Keratinocyte (primary cell): ENCODE results near the gene CRABP2. TPM values are rescaled to one million over a fixed set of nuclear protein-coding genes. Genes with fewer than 3 reads are reported as not detected.

Source experiments
- DNase-seq: peaks from one replicate; pipeline ENCODE4 v3.0.0-alpha.2; 2011; ENCODE audit warnings: low read depth, missing footprints, low spot score
- FAIRE-seq: peaks from 2 replicates; lab custom pipeline; 2011; peaks lifted over from hg19 to GRCh38; lab: Jason Lieb, UNC
- H2AFZ ChIP-seq: 2 replicates; pipeline ENCODE4 v1.6.0; 2012; ENCODE audit warnings: low read length, control low read depth, inconsistent platforms; ENCODE audit not compliant: control insufficient read depth
- H3K27ac ChIP-seq: 2 replicates; pipeline ENCODE4 v1.5.1; 2011; ENCODE audit warnings: low read length; ENCODE audit not compliant: control insufficient read depth, insufficient read depth
- H3K27me3 ChIP-seq: 3 replicates; pipeline ENCODE4 v1.6.0; 2011; ENCODE audit warnings: low read length; ENCODE audit not compliant: control insufficient read depth, insufficient read depth; ENCODE audit errors: extremely low read depth
- H3K36me3 ChIP-seq, 2 experiments: 2 replicates in 1 of 2; 3 replicates in 1 of 2; pipeline ENCODE4 v1.5.1; 2011; ENCODE audit warnings: low read length in 2 of 2, mild to moderate bottlenecking in 1 of 2; ENCODE audit not compliant: control insufficient read depth in 2 of 2, insufficient read depth in 2 of 2; ENCODE audit errors: extremely low read depth in 1 of 2
- H3K4me1 ChIP-seq: 3 replicates; pipeline ENCODE4 v1.5.1; 2011; ENCODE audit warnings: low read length; ENCODE audit not compliant: control insufficient read depth, insufficient read depth; ENCODE audit errors: extremely low read depth
- H3K4me2 ChIP-seq: 3 replicates; pipeline ENCODE4 v1.6.0; 2011; ENCODE audit warnings: low read depth, low read length; ENCODE audit not compliant: control insufficient read depth, insufficient read depth; ENCODE audit errors: extremely low read depth
- H3K4me3 ChIP-seq, 3 experiments: fragments of 200-600 bp in 1 of 3; sonication (generic) in 1 of 3; 2 replicates in 2 of 3; 3 replicates in 1 of 3; pipeline ENCODE4 v1.5.1; 2011 to 2016; ENCODE audit warnings: low read length in 3 of 3, mild to moderate bottlenecking in 3 of 3, control low read depth in 2 of 3, inconsistent platforms in 1 of 3, low read depth in 1 of 3, mixed read lengths in 1 of 3, mixed run types in 1 of 3, moderate library complexity in 1 of 3; ENCODE audit not compliant: control insufficient read depth in 2 of 3, insufficient read depth in 2 of 3; ENCODE audit errors: extremely low read depth in 1 of 3
- H3K79me2 ChIP-seq: 2 replicates; pipeline ENCODE4 v1.6.0; 2012; ENCODE audit warnings: low read length; ENCODE audit not compliant: control insufficient read depth, insufficient read depth
- H3K9ac ChIP-seq: 3 replicates; pipeline ENCODE4 v1.6.0; 2011; ENCODE audit warnings: low read length; ENCODE audit not compliant: control insufficient read depth, insufficient read depth; ENCODE audit errors: extremely low read depth
- H3K9me1 ChIP-seq: 3 replicates; pipeline ENCODE4 v1.6.0; 2011; ENCODE audit warnings: low read length; ENCODE audit not compliant: control insufficient read depth, insufficient read depth; ENCODE audit errors: extremely low read depth
- H3K9me3 ChIP-seq: 2 replicates; pipeline ENCODE4 v1.5.1; 2012; ENCODE audit warnings: low read depth, low read length; ENCODE audit not compliant: control insufficient read depth
- H4K20me1 ChIP-seq: 3 replicates; pipeline ENCODE4 v1.6.0; 2011; ENCODE audit warnings: low read length; ENCODE audit not compliant: control insufficient read depth, insufficient read depth; ENCODE audit errors: extremely low read depth
- EZH2 ChIP-seq: IDR thresholded peaks from one replicate; pipeline ENCODE4 v1.6.1; 2012; ENCODE audit warnings: inconsistent platforms, mild to moderate bottlenecking, low read length, moderate library complexity
- dilution Hi-C: fragments of 300-500 bp; cut with MboI; formaldehyde crosslinking; loops from one replicate; pipeline ENCODE4 v1.7.0; 2020; ENCODE audit warnings: low sequenced_read_pairs; ENCODE audit not compliant: extremely low pct_ligation_motif_present
- polyA plus RNA-seq, 5 experiments: library from polyadenylated mRNA; depleted of rRNA in 3 of 5; stranded (reverse) in 3 of 5; stranded (forward) in 1 of 5; unstranded in 1 of 5; fragments of >200 nt; gene quantifications; 1 replicate in 1 of 5; 2 replicates in 3 of 5; 3 replicates in 1 of 5; pipeline versions ENCODE4 v1.2.1 to v1.2.3, GENCODE V29; 2011 to 2012; ENCODE audit warnings: missing spikeins in 2 of 5, low read depth in 1 of 5, low replicate concordance in 1 of 5
- TF ChIP-seq, protein P1 (sequence below), 3 experiments: IDR thresholded peaks in 1 of 3; conservative IDR thresholded peaks in 1 of 3; optimal IDR thresholded peaks in 1 of 3; 2 replicates in 2 of 3; 3 replicates in 1 of 3; pipeline versions ENCODE3 to v1.5.1; 2011; ENCODE audit warnings: low read length in 3 of 3, mild to moderate bottlenecking in 3 of 3, moderate library complexity in 2 of 3, control low read depth in 1 of 3, inconsistent platforms in 1 of 3; ENCODE audit not compliant: insufficient read depth in 2 of 3; ENCODE audit errors: extremely low read depth in 1 of 3

The CRABP2 gene
- polyA plus RNA-seq, 1 donor (not counting 4 experiments of a cell fraction or from before 2014, with no cell fraction given), result 8.4 TPM

DNA sequence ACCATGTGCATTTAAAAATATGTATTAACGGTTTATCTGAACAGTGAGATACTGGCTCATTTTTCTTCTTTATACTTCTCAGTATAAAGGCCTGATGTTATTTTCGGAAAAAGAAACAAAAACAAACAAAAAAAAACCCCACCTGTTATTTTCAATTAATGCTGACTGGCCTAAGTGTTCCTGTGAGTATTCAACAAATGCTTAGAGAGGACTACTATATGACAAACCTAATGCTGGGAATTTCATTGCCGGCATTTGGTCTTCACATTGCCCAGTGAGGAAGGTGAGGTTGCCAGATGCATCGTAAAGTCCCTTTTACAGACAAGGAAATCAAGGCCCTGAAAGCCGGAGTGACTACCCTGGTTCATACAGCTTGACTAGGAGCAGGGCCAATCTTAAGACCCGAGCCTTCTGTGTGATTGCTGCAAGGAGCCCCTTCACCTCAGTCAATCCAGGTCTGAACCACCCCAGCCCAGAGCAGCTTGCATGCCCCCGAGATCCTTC is 34.9 kb upstream of the CRABP2 start:
- TF ChIP-seq, protein P1, sequence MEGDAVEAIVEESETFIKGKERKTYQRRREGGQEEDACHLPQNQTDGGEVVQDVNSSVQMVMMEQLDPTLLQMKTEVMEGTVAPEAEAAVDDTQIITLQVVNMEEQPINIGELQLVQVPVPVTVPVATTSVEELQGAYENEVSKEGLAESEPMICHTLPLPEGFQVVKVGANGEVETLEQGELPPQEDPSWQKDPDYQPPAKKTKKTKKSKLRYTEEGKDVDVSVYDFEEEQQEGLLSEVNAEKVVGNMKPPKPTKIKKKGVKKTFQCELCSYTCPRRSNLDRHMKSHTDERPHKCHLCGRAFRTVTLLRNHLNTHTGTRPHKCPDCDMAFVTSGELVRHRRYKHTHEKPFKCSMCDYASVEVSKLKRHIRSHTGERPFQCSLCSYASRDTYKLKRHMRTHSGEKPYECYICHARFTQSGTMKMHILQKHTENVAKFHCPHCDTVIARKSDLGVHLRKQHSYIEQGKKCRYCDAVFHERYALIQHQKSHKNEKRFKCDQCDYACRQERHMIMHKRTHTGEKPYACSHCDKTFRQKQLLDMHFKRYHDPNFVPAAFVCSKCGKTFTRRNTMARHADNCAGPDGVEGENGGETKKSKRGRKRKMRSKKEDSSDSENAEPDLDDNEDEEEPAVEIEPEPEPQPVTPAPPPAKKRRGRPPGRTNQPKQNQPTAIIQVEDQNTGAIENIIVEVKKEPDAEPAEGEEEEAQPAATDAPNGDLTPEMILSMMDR (optimal IDR thresholded peaks at IDR 0.05 in 1 of 3, IDR thresholded peaks at IDR 0.05 in 1 of 3, conservative IDR thresholded peaks at IDR 0.05 in 1 of 3; ENCODE audit: extremely low read depth in 1 of 3, insufficient read depth in 2 of 3, low read length in 3 of 3), result no peak
- H3K4me2 ChIP-seq, result peak overlapping the region; percentile 86
- peaks cover 8% of the 10 kb centered on the region for H3K4me1 ChIP-seq
- peaks cover 28 to 43% of the 10 kb centered on the region in 2 experiments for H3K36me3 ChIP-seq
- FAIRE-seq (peak; percentile 56), DNase-seq (no peak)
- H3K4me3 ChIP-seq, result peak overlapping the region; percentile 63 to 83 (median 75)
- H3K79me2 ChIP-seq, result peaks cover 34% of the 10 kb centered on the region
- peak overlapping the region; percentile 21 for H2AFZ ChIP-seq
- no peaks in the 10 kb centered on the region for H4K20me1 ChIP-seq
- peak overlapping the region; percentile 90 for H3K9ac ChIP-seq
- no peaks in the 10 kb centered on the region for H3K9me1 ChIP-seq
- no peaks in the 10 kb centered on the region for H3K27me3 ChIP-seq
- dilution Hi-C loops, result no loop called here
- H3K9me3 ChIP-seq, result no peaks in the 10 kb centered on the region
- H3K27ac ChIP-seq, result peak overlapping the region; percentile 73

DNA sequence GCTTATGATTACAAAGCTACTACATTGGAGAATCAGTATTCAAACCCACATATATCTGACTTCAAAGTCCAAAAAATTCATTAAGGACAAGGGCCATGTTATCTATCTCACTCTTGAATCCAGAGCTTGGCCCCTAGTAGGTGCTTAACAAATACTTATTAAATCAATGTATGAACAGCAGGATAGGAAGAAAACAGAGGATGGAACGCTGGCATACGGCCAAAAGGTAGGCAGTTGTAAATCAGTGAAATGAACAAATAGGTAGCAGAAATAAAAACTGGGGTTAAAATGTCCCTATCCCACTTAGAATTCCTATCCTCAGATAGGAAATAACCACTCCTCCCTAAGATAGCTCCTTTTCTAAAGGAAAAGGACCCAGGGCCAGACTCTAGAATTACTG is 33.5 kb upstream of the CRABP2 start:
- Histone ChIP-seq H3K9me1 (no peaks in the 10 kb centered on the region), H3K4me3 (no peak overlapping the region), H4K20me1 (no peaks in the 10 kb centered on the region), H3K4me2 (no peak overlapping the region), H3K79me2 (peaks cover 24% of the 10 kb centered on the region), H3K27me3 (no peaks in the 10 kb centered on the region), H3K27ac (no peak overlapping the region), H3K4me1 (peaks cover 8% of the 10 kb centered on the region), H3K9ac (no peak overlapping the region), H3K36me3 (peaks cover 21 to 38% of the 10 kb centered on the region in 2 experiments), H2AFZ (no peak overlapping the region), H3K9me3 (no peaks in the 10 kb centered on the region)
- no peak for DNase-seq
- TF ChIP-seq EZH2, result no peak
- TF ChIP-seq, protein P1 (optimal IDR thresholded peaks at IDR 0.05 in 1 of 3, IDR thresholded peaks at IDR 0.05 in 1 of 3, conservative IDR thresholded peaks at IDR 0.05 in 1 of 3; ENCODE audit: extremely low read depth in 1 of 3, insufficient read depth in 2 of 3, low read length in 3 of 3), result no peak
- dilution Hi-C loops, result no loop called here
- no peak for FAIRE-seq
